Colonic mucosa (tissue), 4 donors: ENCODE data around the gene SEMA6A. TPM values are rescaled to one million over a fixed set of nuclear protein-coding genes. Genes with fewer than 3 reads are reported as not detected.

ENCODE experiments used
- DNase-seq: peaks from one replicate; pipeline ENCODE4 v3.0.0-alpha.2; 2020
- H3K27ac ChIP-seq: fragments of 200-600 bp; one replicate; pipeline ENCODE4 v1.8.0; 2021
- H3K27me3 ChIP-seq: fragments of 200-600 bp; one replicate; pipeline ENCODE4 v1.8.0; 2021
- H3K36me3 ChIP-seq: fragments of 200-600 bp; one replicate; pipeline ENCODE4 v1.8.0; 2021
- H3K4me1 ChIP-seq: fragments of 200-600 bp; one replicate; pipeline ENCODE4 v1.8.0; 2021; ENCODE audit warnings: mild to moderate bottlenecking
- H3K4me3 ChIP-seq: fragments of 200-600 bp; one replicate; pipeline ENCODE4 v1.8.0; 2021
- H3K9ac ChIP-seq, 2 donors: one replicate each; pipeline ENCODE4 v1.7.0; 2013; ENCODE audit warnings: control low read depth in 2 of 2, low read depth in 2 of 2, low read length in 2 of 2
- H3K9me3 ChIP-seq: fragments of 200-600 bp; one replicate; pipeline ENCODE4 v1.8.0; 2021
- intact Hi-C: fragments of 100-400 bp; cut with DNase I; formaldehyde crosslinking; loops from one replicate; pipeline ENCODE4 v1.14.1; 2022
- total RNA-seq, 2 donors: library from RNA; stranded (reverse); fragmentation: NEBNext Ultra II Directional in 1 of 2; extraction: Animal tissue kit (Norgen Biotek cat#: 25700) in 1 of 2; gene quantifications; one replicate each; pipeline ENCODE4 v1.2.1, GENCODE V29; 2021
- TF ChIP-seq, protein P1 (sequence below): fragments of 200-600 bp; IDR thresholded peaks from one replicate; pipeline ENCODE4 v1.8.0; 2022; ENCODE audit warnings: antibody characterized with exemption, mild to moderate bottlenecking
- donor health status: healthy.
- donor health status: DM: no; HTN: no; CAD: no.
- donor health status: DM: no; HTN: no; CAD: no.

The SEMA6A gene
- total RNA-seq, 2 donors from 2014 or later: 66.7 to 89.9 TPM

DNA sequence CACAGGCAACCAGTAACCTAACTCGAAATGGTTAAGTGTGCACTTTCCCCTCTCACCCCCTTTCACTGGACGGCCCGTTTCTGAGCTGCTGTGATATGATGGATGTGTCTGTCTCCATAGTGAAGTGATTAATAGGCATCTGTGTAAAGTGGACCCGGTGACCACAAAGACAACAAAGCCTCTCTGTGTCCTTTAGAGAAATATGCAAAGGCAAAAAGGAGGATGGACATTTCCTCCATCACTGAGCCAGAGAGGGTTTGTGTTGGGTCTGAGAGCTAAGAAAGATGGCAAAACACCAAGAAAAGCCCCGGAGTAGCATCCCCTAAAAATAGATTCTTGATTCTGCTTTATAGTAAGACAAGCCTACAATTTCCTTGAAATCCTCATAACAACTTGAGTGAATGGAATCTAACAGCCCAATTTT lies 120.6 kb downstream of the SEMA6A start:
- no peak for DNase-seq
- H3K36me3 ChIP-seq: no peaks in the 10 kb centered on the region
- TF ChIP-seq, protein P1, sequence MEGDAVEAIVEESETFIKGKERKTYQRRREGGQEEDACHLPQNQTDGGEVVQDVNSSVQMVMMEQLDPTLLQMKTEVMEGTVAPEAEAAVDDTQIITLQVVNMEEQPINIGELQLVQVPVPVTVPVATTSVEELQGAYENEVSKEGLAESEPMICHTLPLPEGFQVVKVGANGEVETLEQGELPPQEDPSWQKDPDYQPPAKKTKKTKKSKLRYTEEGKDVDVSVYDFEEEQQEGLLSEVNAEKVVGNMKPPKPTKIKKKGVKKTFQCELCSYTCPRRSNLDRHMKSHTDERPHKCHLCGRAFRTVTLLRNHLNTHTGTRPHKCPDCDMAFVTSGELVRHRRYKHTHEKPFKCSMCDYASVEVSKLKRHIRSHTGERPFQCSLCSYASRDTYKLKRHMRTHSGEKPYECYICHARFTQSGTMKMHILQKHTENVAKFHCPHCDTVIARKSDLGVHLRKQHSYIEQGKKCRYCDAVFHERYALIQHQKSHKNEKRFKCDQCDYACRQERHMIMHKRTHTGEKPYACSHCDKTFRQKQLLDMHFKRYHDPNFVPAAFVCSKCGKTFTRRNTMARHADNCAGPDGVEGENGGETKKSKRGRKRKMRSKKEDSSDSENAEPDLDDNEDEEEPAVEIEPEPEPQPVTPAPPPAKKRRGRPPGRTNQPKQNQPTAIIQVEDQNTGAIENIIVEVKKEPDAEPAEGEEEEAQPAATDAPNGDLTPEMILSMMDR: no peak
- intact Hi-C loops: no loop called here
- H3K4me1 ChIP-seq: no peaks in the 10 kb centered on the region
- no peaks in the 10 kb centered on the region for H3K27me3 ChIP-seq
- no peak overlapping the region for H3K9ac ChIP-seq
- H3K27ac ChIP-seq: no peak overlapping the region
- no peak overlapping the region for H3K4me3 ChIP-seq
- H3K9me3 ChIP-seq: no peaks in the 10 kb centered on the region

DNA sequence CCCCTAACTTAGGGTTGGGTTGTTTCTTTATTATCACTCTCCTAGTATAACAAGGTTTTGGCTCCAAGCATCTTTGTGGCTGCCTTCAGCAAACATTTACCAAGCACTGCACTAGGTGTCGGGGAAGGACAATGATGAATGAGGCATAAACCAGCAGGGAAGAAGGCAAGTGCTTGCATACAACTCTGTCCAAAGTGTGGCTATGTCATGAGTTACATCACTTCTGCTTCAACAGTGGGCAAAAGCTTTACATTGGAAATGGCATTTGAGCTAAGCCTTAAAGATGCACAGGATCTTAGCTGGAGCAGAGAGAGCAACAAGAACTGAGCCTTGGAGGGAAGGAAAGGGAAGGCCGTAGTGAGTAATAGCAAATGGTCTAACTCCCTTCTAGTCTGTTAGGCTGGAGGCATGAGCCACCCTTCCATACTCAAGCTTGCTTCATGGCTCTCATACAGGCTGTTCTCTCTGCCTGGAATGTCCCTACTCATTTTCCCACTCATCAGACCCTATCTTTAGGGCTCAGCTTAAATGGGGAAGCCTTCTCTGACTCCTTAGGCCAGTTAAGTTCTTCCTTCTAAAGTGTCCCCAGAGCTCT lies 121.8 kb downstream of the SEMA6A start:
- intact Hi-C loops: no loop called here
- TF ChIP-seq, protein P1: no peak

GRCh38 chr5:116451905-116452450 lies 122.6 kb downstream of the SEMA6A start:
- H3K36me3 ChIP-seq: peaks cover 4% of the 10 kb centered on the region
- no peaks in the 10 kb centered on the region for H3K27me3 ChIP-seq
- H3K4me1 ChIP-seq: no peaks in the 10 kb centered on the region
- TF ChIP-seq, protein P1: no peak
- no peak overlapping the region for H3K9ac ChIP-seq
- no peak for DNase-seq
- intact Hi-C loops: no loop called here
- no peak overlapping the region for H3K4me3 ChIP-seq
- no peak overlapping the region for H3K27ac ChIP-seq
- H3K9me3 ChIP-seq: no peaks in the 10 kb centered on the region

More for the DNA sequence above, 121.8 kb downstream of the SEMA6A start:
- Histone ChIP-seq H3K27me3 (no peaks in the 10 kb centered on the region), H3K9me3 (no peaks in the 10 kb centered on the region), H3K4me1 (no peaks in the 10 kb centered on the region), H3K36me3 (no peaks in the 10 kb centered on the region), H3K27ac (no peak overlapping the region), H3K9ac (no peak overlapping the region), H3K4me3 (no peak overlapping the region)
- DNase-seq: no peak

DNA sequence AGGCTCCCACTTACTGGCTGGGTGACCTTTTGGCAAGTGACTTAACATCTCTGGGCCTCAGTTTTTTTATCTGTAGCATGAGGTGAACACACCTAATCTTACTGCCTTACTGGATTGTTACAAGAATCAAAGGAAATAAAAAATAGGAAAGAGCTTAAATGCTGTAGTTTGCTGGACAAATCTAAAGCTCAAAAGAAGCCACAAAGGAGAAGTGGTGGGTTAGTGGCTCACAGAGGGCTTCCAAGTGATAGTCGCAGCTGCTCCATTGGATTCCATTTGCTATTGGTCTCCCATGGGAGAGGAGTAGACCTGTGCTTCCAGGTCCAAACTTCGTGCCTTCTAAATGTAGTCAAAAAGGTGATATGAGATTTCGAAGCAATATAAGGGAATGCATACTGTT lies 123.6 kb downstream of the SEMA6A start:
- H3K4me1 ChIP-seq: no peaks in the 10 kb centered on the region
- no peak overlapping the region for H3K27ac ChIP-seq
- H3K36me3 ChIP-seq: peaks cover 8% of the 10 kb centered on the region
- no peaks in the 10 kb centered on the region for H3K9me3 ChIP-seq
- no peaks in the 10 kb centered on the region for H3K27me3 ChIP-seq
- no peak for DNase-seq
- intact Hi-C loops: no loop called here
- H3K4me3 ChIP-seq: no peak overlapping the region
- TF ChIP-seq, protein P1: no peak
- H3K9ac ChIP-seq: no peak overlapping the region

DNA sequence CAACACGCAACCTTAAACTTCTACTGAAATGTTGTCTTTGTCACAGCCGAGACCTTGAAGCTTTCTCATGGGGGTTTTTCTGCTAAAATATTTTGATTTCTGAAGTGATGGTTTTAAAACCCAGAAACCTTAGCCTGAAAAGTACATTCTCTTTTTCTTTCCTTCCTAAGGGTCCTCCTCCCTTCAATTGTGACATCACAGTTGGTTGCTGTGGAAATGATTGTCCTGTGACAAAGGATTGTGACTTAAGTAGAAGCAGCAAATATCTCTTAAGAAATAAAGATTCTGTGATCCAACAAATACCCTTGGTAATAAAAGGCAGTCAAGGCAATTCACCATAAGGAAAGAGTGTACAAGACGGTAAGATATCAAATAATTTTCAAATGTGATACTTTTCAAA lies 125.2 kb downstream of the SEMA6A start:
- intact Hi-C loops: no loop called here
- DNase-seq: no peak
- Histone ChIP-seq H3K9me3 (no peaks in the 10 kb centered on the region), H3K4me1 (no peaks in the 10 kb centered on the region), H3K27me3 (no peaks in the 10 kb centered on the region), H3K27ac (no peak overlapping the region), H3K36me3 (peaks cover 8% of the 10 kb centered on the region), H3K4me3 (no peak overlapping the region), H3K9ac (no peak overlapping the region)
- TF ChIP-seq, protein P1: no peak
